PC-3 (cell line): ENCODE measurements around the gene SHISAL2A. TPM values are rescaled to one million over a fixed set of nuclear protein-coding genes. Genes with fewer than 3 reads are reported as not detected.

ENCODE experiments used
- ATAC-seq: fragments of 200-7000 bp; cut with Tn5 transposase; 2 replicates; pipeline ENCODE4 v1.9.1; 2020; ENCODE audit warnings: mild to moderate bottlenecking, moderate library complexity
- BruUV-seq: library from RNA; stranded (reverse); fragments of 400-500 nt; replicated peaks from 2 replicates; lab custom pipeline; 2021; lab: Mats Ljungman, UMichigan
- CTCF ChIA-PET: fragments of 300-600 bp; sonication (Branson Sonifier 250); formaldehyde crosslinking; loops from one replicate; lab custom pipeline; 2022; ENCODE audit warnings: antibody characterized with exemption; lab: Charles Lee
- POLR2A ChIA-PET: fragments of 300-600 bp; sonication (Branson Sonifier 250); formaldehyde crosslinking; loops from one replicate; lab custom pipeline; 2022; ENCODE audit warnings: antibody characterized with exemption; ENCODE audit not compliant: unreplicated experiment; lab: Charles Lee
- DNase-seq: peaks from one replicate; pipeline ENCODE4 v3.0.0-alpha.2; 2015
- H2AFZ ChIP-seq: fragments of 300-600 bp; sonication (generic); 2 replicates; pipeline ENCODE4 v1.6.0; 2016; ENCODE audit warnings: antibody characterized with exemption, low read length
- H3F3A ChIP-seq: fragments of 300-600 bp; sonication (generic); one replicate; pipeline ENCODE4 v1.6.0; 2017; ENCODE audit warnings: antibody characterized with exemption, low read length, control low read depth, mild to moderate bottlenecking; ENCODE audit not compliant: unreplicated experiment
- H3K27ac ChIP-seq: fragments of 300-600 bp; sonication (generic); 2 replicates; pipeline ENCODE4 v1.5.1; 2016; ENCODE audit warnings: mild to moderate bottlenecking, low read length
- H3K27me3 ChIP-seq: fragments of 300-600 bp; sonication (generic); 2 replicates; pipeline ENCODE4 v1.6.1; 2016; ENCODE audit warnings: low read length, mixed read lengths
- H3K36me3 ChIP-seq: fragments of 300-600 bp; sonication (generic); 2 replicates; pipeline ENCODE4 v1.6.1; 2016; ENCODE audit warnings: low read depth, mixed run types, low read length, mixed read lengths
- H3K4me1 ChIP-seq: fragments of 300-600 bp; sonication (generic); 2 replicates; pipeline ENCODE4 v1.5.1; 2016; ENCODE audit warnings: low read length; ENCODE audit not compliant: insufficient read depth
- H3K4me2 ChIP-seq: fragments of 300-600 bp; sonication (generic); 2 replicates; pipeline ENCODE4 v1.6.0; 2016; ENCODE audit warnings: low read length
- H3K4me3 ChIP-seq: fragments of 300-600 bp; sonication (generic); 2 replicates; pipeline ENCODE4 v1.5.1; 2016; ENCODE audit warnings: mild to moderate bottlenecking, low read length, mixed read lengths
- H3K79me2 ChIP-seq: fragments of 300-600 bp; sonication (generic); 2 replicates; pipeline ENCODE4 v1.6.1; 2017; ENCODE audit warnings: low read length, mixed read lengths
- H3K9ac ChIP-seq: fragments of 300-600 bp; sonication (generic); 2 replicates; pipeline ENCODE4 v1.6.0; 2016; ENCODE audit warnings: mild to moderate bottlenecking, low read length
- H3K9me2 ChIP-seq: fragments of 300-600 bp; sonication (generic); replicated peaks from 2 replicates; pipeline ENCODE4 v1.6.1; 2016; ENCODE audit warnings: mixed run types, low read length, mixed read lengths
- H3K9me3 ChIP-seq: fragments of 300-600 bp; sonication (generic); 2 replicates; pipeline ENCODE4 v1.6.1; 2016; ENCODE audit warnings: low read length, mixed read lengths
- H4K20me1 ChIP-seq: fragments of 300-600 bp; sonication (generic); 2 replicates; pipeline ENCODE4 v1.6.1; 2016; ENCODE audit warnings: low read length, mixed read lengths
- EZH2 ChIP-seq: fragments of 300-600 bp; sonication (generic); IDR thresholded peaks from one replicate; pipeline ENCODE4 v1.6.1; 2017; ENCODE audit warnings: antibody characterized with exemption, mild to moderate bottlenecking, low read length; ENCODE audit not compliant: unreplicated experiment
- EZH2phosphoT487 ChIP-seq: fragments of 300-600 bp; sonication (generic); IDR thresholded peaks from 2 replicates; pipeline ENCODE4 v1.6.1; 2018; ENCODE audit warnings: mild to moderate bottlenecking, antibody characterized with exemption, low read length, borderline replicate concordance
- intact Hi-C: fragments of 100-400 bp; cut with micrococcal nuclease; formaldehyde crosslinking; loops from 2 replicates; pipeline ENCODE4 v1.9.0; 2023
- total RNA-seq: library from RNA; depleted of rRNA; stranded (reverse); fragments of >200 nt; gene quantifications from 2 replicates; pipeline ENCODE4 v1.2.3, GENCODE V29; 2014
- TF ChIP-seq, protein P1 (sequence below): fragments of 300-600 bp; sonication (generic); conservative IDR thresholded peaks from 2 replicates; pipeline ENCODE4 v1.5.1; 2017; ENCODE audit warnings: antibody characterized with exemption, low read depth, mild to moderate bottlenecking, low read length

Gene SHISAL2A
- total RNA-seq, 1 experiment from 2014 or later = not detected

DNA sequence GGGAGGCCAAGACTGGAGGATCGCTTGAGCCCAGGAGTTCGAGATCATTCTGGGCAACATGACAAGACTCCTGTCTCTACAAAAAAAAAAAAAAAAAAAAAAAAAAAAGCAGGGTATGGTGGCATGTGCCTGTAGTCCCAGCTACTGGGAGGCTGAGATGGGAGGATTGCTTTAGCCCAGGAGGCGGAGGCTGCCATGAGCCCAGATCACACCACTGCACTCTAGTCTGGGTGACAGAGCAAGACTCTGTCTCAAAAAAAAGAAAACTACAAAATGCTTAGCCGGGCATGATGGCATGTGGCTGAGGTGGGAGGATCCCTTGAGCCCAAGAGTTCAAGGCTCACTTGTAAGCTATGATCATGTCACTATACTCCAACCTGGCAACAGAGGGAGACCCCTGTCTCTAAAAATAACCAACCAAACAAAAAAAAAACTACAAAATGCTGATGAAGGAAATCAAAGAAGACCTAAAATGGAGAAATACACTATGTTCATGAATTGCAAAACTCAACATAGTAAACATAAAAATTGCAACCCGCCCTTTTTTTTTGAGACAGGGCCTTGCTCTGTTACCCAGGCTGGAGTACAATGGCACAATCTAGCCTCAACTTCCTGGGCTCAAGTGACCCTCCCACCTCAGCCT lies 20.4 kb downstream of the SHISAL2A start:
- intact Hi-C loops = no loop called here
- Histone ChIP-seq H4K20me1 (no peaks in the 10 kb centered on the region), H3K9me2 (no peaks in the 10 kb centered on the region), H3K27ac (no peak overlapping the region), H3K4me1 (no peaks in the 10 kb centered on the region), H3F3A (no peaks in the 10 kb centered on the region), H2AFZ (no peak overlapping the region), H3K9me3 (no peaks in the 10 kb centered on the region), H3K36me3 (no peaks in the 10 kb centered on the region), H3K9ac (no peak overlapping the region), H3K27me3 (no peaks in the 10 kb centered on the region), H3K79me2 (no peaks in the 10 kb centered on the region), H3K4me3 (no peak overlapping the region), H3K4me2 (no peak overlapping the region)
- DNase-seq (no peak), ATAC-seq (no peak)
- TF ChIP-seq, protein P1, sequence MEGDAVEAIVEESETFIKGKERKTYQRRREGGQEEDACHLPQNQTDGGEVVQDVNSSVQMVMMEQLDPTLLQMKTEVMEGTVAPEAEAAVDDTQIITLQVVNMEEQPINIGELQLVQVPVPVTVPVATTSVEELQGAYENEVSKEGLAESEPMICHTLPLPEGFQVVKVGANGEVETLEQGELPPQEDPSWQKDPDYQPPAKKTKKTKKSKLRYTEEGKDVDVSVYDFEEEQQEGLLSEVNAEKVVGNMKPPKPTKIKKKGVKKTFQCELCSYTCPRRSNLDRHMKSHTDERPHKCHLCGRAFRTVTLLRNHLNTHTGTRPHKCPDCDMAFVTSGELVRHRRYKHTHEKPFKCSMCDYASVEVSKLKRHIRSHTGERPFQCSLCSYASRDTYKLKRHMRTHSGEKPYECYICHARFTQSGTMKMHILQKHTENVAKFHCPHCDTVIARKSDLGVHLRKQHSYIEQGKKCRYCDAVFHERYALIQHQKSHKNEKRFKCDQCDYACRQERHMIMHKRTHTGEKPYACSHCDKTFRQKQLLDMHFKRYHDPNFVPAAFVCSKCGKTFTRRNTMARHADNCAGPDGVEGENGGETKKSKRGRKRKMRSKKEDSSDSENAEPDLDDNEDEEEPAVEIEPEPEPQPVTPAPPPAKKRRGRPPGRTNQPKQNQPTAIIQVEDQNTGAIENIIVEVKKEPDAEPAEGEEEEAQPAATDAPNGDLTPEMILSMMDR = no peak
- TF ChIP-seq EZH2 (no peak), EZH2phosphoT487 (no peak)
- POLR2A ChIA-PET = no interaction called here
- no TSS peak for BruUV-seq
- CTCF ChIA-PET = no interaction called here

DNA sequence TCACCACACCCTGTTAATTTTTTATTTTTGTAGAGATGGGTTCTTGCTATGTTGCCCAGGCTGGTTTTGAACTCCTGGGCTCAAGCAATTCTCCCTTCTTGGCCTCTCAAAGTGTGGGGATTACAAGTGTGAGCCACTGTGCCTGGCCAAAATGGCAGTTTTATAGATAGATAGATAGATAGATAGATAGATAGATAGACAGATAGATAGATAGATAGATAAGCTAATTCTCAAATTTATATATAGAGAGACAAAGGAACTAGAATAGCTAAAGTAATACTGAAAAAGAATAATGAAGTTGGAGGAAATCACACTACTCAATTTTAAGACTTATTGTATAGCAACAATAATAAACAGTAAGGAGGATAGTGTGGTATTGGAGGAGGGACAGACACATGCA lies 21.1 kb downstream of the SHISAL2A start:
- no peaks in the 10 kb centered on the region for H3F3A ChIP-seq
- H3K4me2 ChIP-seq = no peak overlapping the region
- ChIA-PET CTCF (no interaction called here), POLR2A (no interaction called here)
- TF ChIP-seq, protein P1 = no peak
- TF ChIP-seq EZH2 = no peak
- no peak for TF ChIP-seq EZH2phosphoT487
- DNase-seq (no peak), ATAC-seq (no peak)
- no peaks in the 10 kb centered on the region for H3K27me3 ChIP-seq
- no peaks in the 10 kb centered on the region for H3K36me3 ChIP-seq
- peaks cover 7% of the 10 kb centered on the region for H3K4me1 ChIP-seq
- H3K27ac ChIP-seq = no peak overlapping the region
- no peaks in the 10 kb centered on the region for H4K20me1 ChIP-seq
- no peaks in the 10 kb centered on the region for H3K9me3 ChIP-seq
- BruUV-seq = no TSS peak
- no peak overlapping the region for H3K4me3 ChIP-seq
- H3K79me2 ChIP-seq = no peaks in the 10 kb centered on the region
- intact Hi-C loops = no loop called here
- H3K9me2 ChIP-seq = no peaks in the 10 kb centered on the region
- no peak overlapping the region for H3K9ac ChIP-seq
- no peak overlapping the region for H2AFZ ChIP-seq

DNA sequence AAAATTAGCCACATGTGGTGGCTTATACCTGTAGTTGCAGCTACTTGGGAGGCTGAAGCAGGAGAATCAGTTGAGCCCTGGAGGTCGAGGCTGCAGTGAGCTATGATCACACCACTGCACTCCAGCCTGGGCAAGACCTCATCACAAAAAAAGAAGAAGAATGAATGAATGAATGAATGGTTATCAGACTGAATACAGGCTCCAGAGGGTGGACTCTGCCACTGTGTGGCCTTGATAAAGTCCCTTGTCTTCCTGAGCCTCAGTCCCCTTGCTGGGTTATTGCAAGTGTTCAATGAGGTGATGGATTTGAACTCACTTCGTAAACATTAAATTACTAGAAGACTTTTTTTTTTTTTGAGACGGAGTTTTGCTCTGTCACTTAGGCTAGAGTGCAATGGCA lies 24.7 kb downstream of the SHISAL2A start:
- no peaks in the 10 kb centered on the region for H3K9me3 ChIP-seq
- ATAC-seq (no peak), DNase-seq (no peak)
- no peaks in the 10 kb centered on the region for H3F3A ChIP-seq
- intact Hi-C loops = no loop called here
- H3K27ac ChIP-seq = no peak overlapping the region
- ChIA-PET POLR2A (no interaction called here), CTCF (no interaction called here)
- no peak overlapping the region for H3K9ac ChIP-seq
- no peak overlapping the region for H3K4me2 ChIP-seq
- no peaks in the 10 kb centered on the region for H3K79me2 ChIP-seq
- no peaks in the 10 kb centered on the region for H4K20me1 ChIP-seq
- no peaks in the 10 kb centered on the region for H3K36me3 ChIP-seq
- H2AFZ ChIP-seq = no peak overlapping the region
- H3K4me3 ChIP-seq = no peak overlapping the region
- H3K27me3 ChIP-seq = no peaks in the 10 kb centered on the region
- no TSS peak for BruUV-seq
- no peaks in the 10 kb centered on the region for H3K9me2 ChIP-seq
- TF ChIP-seq, protein P1 = no peak
- TF ChIP-seq EZH2phosphoT487 (no peak), EZH2 (no peak)
- peaks cover 20% of the 10 kb centered on the region for H3K4me1 ChIP-seq
